H1 (cell line): ENCODE results near the gene AMPD3. TPM values are rescaled to one million over a fixed set of nuclear protein-coding genes. Genes with fewer than 3 reads are reported as not detected.

Experiments
- CTCF ChIA-PET: fragments of 300-600 bp; sonication (Branson Sonifier 250); formaldehyde crosslinking; loops from one replicate; lab custom pipeline; 2021; ENCODE audit not compliant: partially characterized antibody; lab: Charles Lee
- POLR2A ChIA-PET: fragments of 300-600 bp; sonication (Branson Sonifier 250); formaldehyde crosslinking; loops from one replicate; lab custom pipeline; 2021; ENCODE audit warnings: inconsistent platforms; ENCODE audit not compliant: partially characterized antibody; lab: Charles Lee
- DNase-seq, 2 experiments: peaks; one replicate each; pipeline versions ENCODE4 v3.0.0 to v3.0.0-alpha.2; 2010 to 2022; ENCODE audit warnings: low spot score in 2 of 2, low read depth in 1 of 2, mixed read lengths in 1 of 2
- FAIRE-seq: peaks from 2 replicates; lab custom pipeline; 2011; peaks lifted over from hg19 to GRCh38; lab: Jason Lieb, UNC
- H2AFZ ChIP-seq: 2 replicates; pipeline ENCODE4 v1.8.1; 2012; ENCODE audit warnings: low read length, inconsistent platforms
- H2AK5ac ChIP-seq: 2 replicates; pipeline ENCODE4 v1.6.1; 2013; ENCODE audit warnings: low read depth, low read length
- H2BK120ac ChIP-seq: replicated peaks from 2 replicates; pipeline ENCODE3; 2013; ENCODE audit warnings: low read depth, low read length, inconsistent platforms
- H2BK12ac ChIP-seq: 2 replicates; pipeline ENCODE4 v1.6.1; 2013; ENCODE audit warnings: low read depth, low read length
- H2BK15ac ChIP-seq: 2 replicates; pipeline ENCODE4 v1.6.1; 2013; ENCODE audit warnings: low read length
- H2BK20ac ChIP-seq: 2 replicates; pipeline ENCODE4 v1.6.1; 2013; ENCODE audit warnings: low read length
- H2BK5ac ChIP-seq: 2 replicates; pipeline ENCODE4 v1.6.1; 2013; ENCODE audit warnings: low read depth, low read length
- H3K14ac ChIP-seq: 2 replicates; pipeline ENCODE4 v1.6.1; 2013; ENCODE audit warnings: inconsistent platforms; ENCODE audit not compliant: insufficient read length
- H3K18ac ChIP-seq: 2 replicates; pipeline ENCODE4 v1.6.1; 2013; ENCODE audit warnings: low read length; ENCODE audit errors: extremely low read depth
- H3K23ac ChIP-seq: 2 replicates; pipeline ENCODE4 v1.6.1; 2013; ENCODE audit warnings: inconsistent platforms; ENCODE audit not compliant: insufficient read length
- H3K23me2 ChIP-seq: 2 replicates; pipeline ENCODE4 v1.6.1; 2013; ENCODE audit warnings: low read depth, low read length
- H3K27ac ChIP-seq: 2 replicates; pipeline ENCODE4 v1.6.1; 2011; ENCODE audit warnings: low read depth, low read length, inconsistent platforms
- H3K27me3 ChIP-seq, 4 experiments: replicated peaks in 1 of 4; 1 replicate in 1 of 4; 2 replicates in 3 of 4; pipeline versions ENCODE4 v1.6.1 to v1.8.1; 2011 to 2013; ENCODE audit warnings: low read length in 3 of 4, mild to moderate bottlenecking in 3 of 4, inconsistent platforms in 2 of 4, mixed read lengths in 2 of 4, moderate library complexity in 1 of 4; ENCODE audit not compliant: control insufficient read depth in 3 of 4, insufficient read depth in 3 of 4; ENCODE audit errors: extremely low read depth in 1 of 4
- H3K36me3 ChIP-seq, 4 experiments: 2 replicates each; pipeline versions ENCODE4 v1.6.1 to v1.8.1; 2011 to 2013; ENCODE audit warnings: mild to moderate bottlenecking in 4 of 4, low read length in 3 of 4, moderate library complexity in 2 of 4, control low read depth in 1 of 4, inconsistent platforms in 1 of 4; ENCODE audit not compliant: insufficient read depth in 4 of 4, control insufficient read depth in 2 of 4
- H3K4ac ChIP-seq: replicated peaks from 2 replicates; pipeline ENCODE3; 2013; ENCODE audit warnings: low read length, low read depth, mixed read lengths, inconsistent platforms; ENCODE audit not compliant: insufficient read length
- H3K4me1 ChIP-seq, 4 experiments: replicated peaks in 1 of 4; 1 replicate in 1 of 4; 2 replicates in 3 of 4; pipeline versions ENCODE4 v1.6.1 to v1.8.1; 2011 to 2013; ENCODE audit warnings: low read length in 3 of 4, inconsistent platforms in 2 of 4, mixed read lengths in 1 of 4; ENCODE audit not compliant: insufficient read depth in 4 of 4, control insufficient read depth in 3 of 4
- H3K4me2 ChIP-seq, 2 experiments: 2 replicates each; pipeline versions ENCODE4 v1.6.1 to v1.8.1; 2011 to 2013; ENCODE audit warnings: low read depth in 2 of 2, low read length in 2 of 2, control low read depth in 1 of 2, inconsistent platforms in 1 of 2, mild to moderate bottlenecking in 1 of 2; ENCODE audit not compliant: insufficient read depth in 1 of 2
- H3K4me3 ChIP-seq, 4 experiments: fragments of 200-600, 300-600 bp in 1 of 4; sonication (generic), shearing (Covaris generic), sonication (Bioruptor Twin) in 1 of 4; 2 replicates each; pipeline versions ENCODE4 v1.5.1 to v1.8.1; 2011 to 2016; ENCODE audit warnings: low read length in 4 of 4, low read depth in 3 of 4, control low read depth in 2 of 4, inconsistent platforms in 2 of 4, mild to moderate bottlenecking in 2 of 4, mixed read lengths in 1 of 4, moderate library complexity in 1 of 4; ENCODE audit not compliant: insufficient read depth in 2 of 4; ENCODE audit errors: extremely low read depth in 1 of 4
- H3K56ac ChIP-seq: replicated peaks from 2 replicates; pipeline ENCODE3; 2013; ENCODE audit warnings: low read depth, mild to moderate bottlenecking, mixed read lengths, low read length, inconsistent platforms; ENCODE audit not compliant: insufficient read length
- H3K79me1 ChIP-seq: 2 replicates; pipeline ENCODE4 v1.6.1; 2013; ENCODE audit warnings: low read depth, low read length, control low read depth
- H3K79me2 ChIP-seq, 2 experiments: 2 replicates each; pipeline versions ENCODE4 v1.6.1 to v1.8.1; 2012 to 2013; ENCODE audit warnings: low read length in 2 of 2, mild to moderate bottlenecking in 2 of 2, inconsistent platforms in 1 of 2; ENCODE audit not compliant: insufficient read depth in 2 of 2, control insufficient read depth in 1 of 2
- H3K9ac ChIP-seq, 4 experiments: replicated peaks in 1 of 4; 1 replicate in 1 of 4; 2 replicates in 3 of 4; pipeline versions ENCODE4 v1.6.1 to v1.8.1; 2011 to 2013; ENCODE audit warnings: low read depth in 3 of 4, low read length in 3 of 4, control low read depth in 2 of 4, mild to moderate bottlenecking in 2 of 4, moderate library complexity in 2 of 4, inconsistent platforms in 1 of 4; ENCODE audit errors: extremely low read depth in 1 of 4
- H3K9me3 ChIP-seq, 2 experiments: 2 replicates each; pipeline versions ENCODE4 v1.6.1 to v1.8.1; 2012 to 2013; ENCODE audit warnings: mild to moderate bottlenecking in 2 of 2, moderate library complexity in 2 of 2, control low read depth in 1 of 2, inconsistent platforms in 1 of 2, low read depth in 1 of 2, low read length in 1 of 2, mixed read lengths in 1 of 2; ENCODE audit not compliant: insufficient read depth in 2 of 2
- H4K20me1 ChIP-seq, 2 experiments: replicated peaks in 1 of 2; 2 replicates each; pipeline versions ENCODE3 to v1.8.1; 2011 to 2013; ENCODE audit warnings: inconsistent platforms in 2 of 2, low read length in 2 of 2, mild to moderate bottlenecking in 1 of 2; ENCODE audit not compliant: insufficient read depth in 2 of 2, control insufficient read depth in 1 of 2
- H4K5ac ChIP-seq: 2 replicates; pipeline ENCODE4 v1.6.1; 2013; ENCODE audit warnings: low read length, low read depth, mixed read lengths, inconsistent platforms; ENCODE audit not compliant: insufficient read length
- H4K8ac ChIP-seq: 2 replicates; pipeline ENCODE4 v1.8.0; 2013; ENCODE audit warnings: mild to moderate bottlenecking, moderate library complexity, low read length, inconsistent platforms; ENCODE audit not compliant: insufficient read depth; ENCODE audit errors: extremely low read depth
- H4K91ac ChIP-seq: replicated peaks from 2 replicates; pipeline ENCODE3; 2013; ENCODE audit warnings: low read length, mixed read lengths, inconsistent platforms; ENCODE audit not compliant: insufficient read length
- RXRA ChIP-seq: IDR thresholded peaks from 2 replicates; pipeline ENCODE4 v1.6.1; 2011; ENCODE audit warnings: low read depth, mild to moderate bottlenecking, low read length, moderate library complexity; ENCODE audit not compliant: insufficient read depth
- WGBS, 2 experiments: shearing (Covaris generic) in 1 of 2; methylation state at CpG; one replicate each; pipeline versions ENCODE4 v1.1.6 to v1.1.7; 2013 to 2015; ENCODE audit warnings: low lambda C conversion rate in 2 of 2, mixed read lengths in 2 of 2, inconsistent platforms in 1 of 2, low coverage in 1 of 2, missing lambda C conversion rate in 1 of 2; ENCODE audit not compliant: insufficient replicate concordance in 2 of 2, insufficient coverage in 1 of 2, insufficient read length in 1 of 2; ENCODE audit errors: extremely low coverage in 1 of 2, missing lambda C conversion rate in 1 of 2; 5-methylcytosine and 5-hydroxymethylcytosine counted together
- polyA plus RNA-seq, 7 experiments: library from polyadenylated mRNA; depleted of rRNA in 3 of 7; stranded (reverse) in 5 of 7; unstranded in 2 of 7; fragments of >200 nt in 5 of 7; fragments of 200-250 nt in 2 of 7; gene quantifications; 1 replicate in 5 of 7; 2 replicates in 1 of 7; 4 replicates in 1 of 7; pipeline versions ENCODE4 v1.2.1 to v1.2.3, GENCODE V29; 2011 to 2013; ENCODE audit warnings: missing spikeins in 2 of 7, mixed read lengths in 2 of 7
- total RNA-seq: library from RNA; stranded (reverse); fragmentation: NEBNext Ultra II Directional; extraction: Animal tissue kit (Norgen Biotek cat#: 25700); gene quantifications from 2 replicates; pipeline ENCODE4 v1.2.1, GENCODE V29; 2021

AMPD3 gene
- total and polyA plus RNA-seq, 2 of the 8 experiments (the other 6 are each of a cell fraction or from before 2014, with no cell fraction given), result 4.0 to 6.3 TPM

DNA sequence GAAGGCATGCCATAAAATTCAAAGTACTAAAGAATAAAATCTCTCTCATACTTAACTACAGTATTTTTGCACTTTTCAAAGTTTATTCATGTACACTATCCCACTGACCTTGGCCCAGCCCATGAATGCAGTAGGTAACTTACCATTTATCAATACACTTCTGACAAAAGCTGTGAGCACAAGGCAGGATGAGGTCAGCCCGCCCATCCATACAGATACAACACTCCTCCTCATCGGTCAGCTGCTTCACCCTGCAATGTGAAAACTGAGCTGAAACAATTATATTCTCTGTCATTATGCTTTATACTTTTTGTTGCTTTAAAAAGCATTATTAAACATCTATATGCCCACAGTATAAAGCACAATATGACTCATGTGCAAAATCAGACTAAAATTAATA is 63.8 kb downstream of the AMPD3 start:
- no peak overlapping the region for H2BK120ac ChIP-seq
- no peak overlapping the region for H3K27ac ChIP-seq
- H4K20me1 ChIP-seq, result no peaks in the 10 kb centered on the region
- no peak overlapping the region for H3K4ac ChIP-seq
- H3K56ac ChIP-seq, result no peak overlapping the region
- H3K4me1 ChIP-seq, result no peaks in the 10 kb centered on the region
- FAIRE-seq (no peak), DNase-seq (no peak)
- no peak overlapping the region for H3K9ac ChIP-seq
- H2BK5ac ChIP-seq, result no peak overlapping the region
- H2BK15ac ChIP-seq, result no peak overlapping the region
- H2BK12ac ChIP-seq, result no peak overlapping the region
- H3K27me3 ChIP-seq, result no peaks in the 10 kb centered on the region
- no peak overlapping the region for H2AK5ac ChIP-seq
- no peaks in the 10 kb centered on the region for H3K23me2 ChIP-seq
- H2BK20ac ChIP-seq, result no peak overlapping the region
- no peaks in the 10 kb centered on the region for H3K9me3 ChIP-seq
- peaks cover 0 to 4% (median 1%) of the 10 kb centered on the region in 4 experiments; a peak in 2 of 8 replicates for H3K36me3 ChIP-seq
- ChIA-PET POLR2A (no interaction called here), CTCF (no interaction called here)
- H3K14ac ChIP-seq, result no peak overlapping the region
- no peak overlapping the region for H2AFZ ChIP-seq
- H3K18ac ChIP-seq, result no peak overlapping the region
- 92% methylated on average over 2 of the region's 2 CpGs; no CpG with 5 or more reads in 1 of the 2 experiments for WGBS, 2 experiments
- no peak overlapping the region for H4K8ac ChIP-seq
- H4K91ac ChIP-seq, result no peak overlapping the region
- no peak overlapping the region for H3K4me2 ChIP-seq
- no peak overlapping the region for H4K5ac ChIP-seq
- no peak overlapping the region for H3K23ac ChIP-seq
- no peaks in the 10 kb centered on the region for H3K79me2 ChIP-seq
- no peaks in the 10 kb centered on the region for H3K79me1 ChIP-seq
- H3K4me3 ChIP-seq, result no peak overlapping the region
- TF ChIP-seq RXRA, result no peak
